Gastroesophageal sphincter (tissue), 4 donors: Measurements from ENCODE around the gene ENOX1. TPM values are rescaled to one million over a fixed set of nuclear protein-coding genes. Genes with fewer than 3 reads are reported as not detected.
A peak's percentile ranks its signal among the peaks of the same experiment; 100 is the strongest.

ENCODE experiments used
- ATAC-seq: fragments of 150-250 bp; one replicate; pipeline ENCODE4 v1.9.1; 2016; ENCODE audit warnings: mild to moderate bottlenecking, moderate library complexity
- H3K27ac ChIP-seq, 4 donors: fragments of 200-600 bp; sonication (generic) in 3 of 4; 1 replicate in 3 of 4; 2 replicates in 1 of 4; pipeline ENCODE4 v1.5.1; 2016 to 2019
- H3K27me3 ChIP-seq: fragments of 200-600 bp; sonication (generic); one replicate; pipeline ENCODE4 v1.5.1; 2019
- H3K36me3 ChIP-seq, 2 donors: fragments of 200-600 bp; sonication (generic); one replicate each; pipeline ENCODE4 v1.5.1; 2019; ENCODE audit warnings: control low read depth in 1 of 2
- H3K4me1 ChIP-seq, 3 donors: fragments of 200-600 bp; sonication (generic); 1 replicate in 2 of 3; 2 replicates in 1 of 3; pipeline ENCODE4 v1.5.1; 2016 to 2019; ENCODE audit warnings: control low read depth in 2 of 3
- H3K4me3 ChIP-seq, 2 donors: fragments of 200-600 bp; sonication (generic); one replicate each; pipeline ENCODE4 v1.5.1; 2019; ENCODE audit warnings: mild to moderate bottlenecking in 1 of 2, moderate library complexity in 1 of 2
- H3K9me3 ChIP-seq, 3 donors: fragments of 200-600 bp; sonication (generic); one replicate each; pipeline ENCODE4 v1.5.1; 2017 to 2019; ENCODE audit warnings: control low read depth in 2 of 3
- EP300 ChIP-seq: sonication (generic); formaldehyde crosslinking; IDR thresholded peaks from one replicate; pipeline ENCODE4 v1.6.1; 2017; ENCODE audit warnings: antibody characterized with exemption, mild to moderate bottlenecking
- POLR2A ChIP-seq, 2 donors: fragments of 450-650 bp; IDR thresholded peaks; one replicate each; pipeline ENCODE4 v1.6.1; 2017; ENCODE audit warnings: antibody characterized with exemption in 2 of 2, mild to moderate bottlenecking in 2 of 2, moderate library complexity in 1 of 2
- POLR2AphosphoS5 ChIP-seq: sonication (generic); formaldehyde crosslinking; IDR thresholded peaks from one replicate; pipeline ENCODE4 v1.6.1; 2017; ENCODE audit warnings: antibody characterized with exemption
- WGBS, 2 donors: methylation state at CpG; one replicate each; pipeline ENCODE4 v1.1.5; 2018; ENCODE audit warnings: low coverage in 1 of 2; 5-methylcytosine and 5-hydroxymethylcytosine counted together
- total RNA-seq, 4 donors: library from RNA; depleted of rRNA; stranded (reverse); fragments of >200 nt; gene quantifications; one replicate each; pipeline ENCODE4 v1.1.0, GENCODE V29; 2016
- TF ChIP-seq, protein P1 (sequence below), 4 experiments: fragments of 200-600 bp in 2 of 4; fragments of 450-650 bp in 2 of 4; sonication (generic) in 1 of 4; IDR thresholded peaks; one replicate each; pipeline ENCODE4 v1.5.1; 2017 to 2019; ENCODE audit warnings: antibody characterized with exemption in 4 of 4, mild to moderate bottlenecking in 2 of 4, moderate library complexity in 2 of 4

The ENOX1 gene
- total RNA-seq, 4 donors from 2014 or later, result 1.8 to 11.6 (median 9.4) TPM

DNA sequence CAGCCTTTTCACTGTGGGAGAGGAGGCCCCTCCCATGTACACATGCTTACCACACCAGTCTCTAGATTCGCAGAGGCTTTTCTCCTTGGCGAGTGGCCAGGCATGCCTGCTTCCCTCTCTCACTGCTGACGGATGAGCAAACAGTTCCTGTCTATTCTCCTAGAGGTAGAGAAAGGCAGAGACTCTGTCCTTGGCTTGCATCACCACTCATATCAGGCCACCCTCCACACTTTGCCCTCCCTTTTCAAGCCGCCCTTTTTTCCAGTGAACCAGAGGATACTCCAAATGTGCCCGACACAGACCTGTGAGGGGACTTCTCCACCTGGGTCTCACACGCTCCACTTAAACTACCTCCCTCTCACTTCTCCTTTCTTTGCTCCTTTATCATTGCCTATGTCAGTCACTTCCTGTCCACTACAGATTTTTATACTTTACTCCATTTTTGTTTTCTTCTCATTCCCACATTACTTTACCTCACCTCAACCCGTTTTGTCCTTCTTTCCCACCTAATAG lies 478.8 kb downstream of the ENOX1 start:
- peak; percentile 76 for ATAC-seq
- Histone ChIP-seq H3K27me3 (no peaks in the 10 kb centered on the region), H3K27ac (peak overlapping the region; percentile 39 to 68 (median 64)), H3K9me3 (no peaks in the 10 kb centered on the region), H3K36me3 (no peaks in the 10 kb centered on the region), H3K4me3 (no peak overlapping the region), H3K4me1 (peaks cover 9 to 28% (median 13%) of the 10 kb centered on the region in 3 donors)
- WGBS, 2 donors, result 24 to 38% methylated on average over 5 of the region's 7 CpGs
- no peak for TF ChIP-seq POLR2A (IDR thresholded peaks at IDR 0.05)
- TF ChIP-seq, protein P1, sequence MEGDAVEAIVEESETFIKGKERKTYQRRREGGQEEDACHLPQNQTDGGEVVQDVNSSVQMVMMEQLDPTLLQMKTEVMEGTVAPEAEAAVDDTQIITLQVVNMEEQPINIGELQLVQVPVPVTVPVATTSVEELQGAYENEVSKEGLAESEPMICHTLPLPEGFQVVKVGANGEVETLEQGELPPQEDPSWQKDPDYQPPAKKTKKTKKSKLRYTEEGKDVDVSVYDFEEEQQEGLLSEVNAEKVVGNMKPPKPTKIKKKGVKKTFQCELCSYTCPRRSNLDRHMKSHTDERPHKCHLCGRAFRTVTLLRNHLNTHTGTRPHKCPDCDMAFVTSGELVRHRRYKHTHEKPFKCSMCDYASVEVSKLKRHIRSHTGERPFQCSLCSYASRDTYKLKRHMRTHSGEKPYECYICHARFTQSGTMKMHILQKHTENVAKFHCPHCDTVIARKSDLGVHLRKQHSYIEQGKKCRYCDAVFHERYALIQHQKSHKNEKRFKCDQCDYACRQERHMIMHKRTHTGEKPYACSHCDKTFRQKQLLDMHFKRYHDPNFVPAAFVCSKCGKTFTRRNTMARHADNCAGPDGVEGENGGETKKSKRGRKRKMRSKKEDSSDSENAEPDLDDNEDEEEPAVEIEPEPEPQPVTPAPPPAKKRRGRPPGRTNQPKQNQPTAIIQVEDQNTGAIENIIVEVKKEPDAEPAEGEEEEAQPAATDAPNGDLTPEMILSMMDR (IDR thresholded peaks at IDR 0.05), result peak in 1 of 4 experiments; percentile 19

DNA sequence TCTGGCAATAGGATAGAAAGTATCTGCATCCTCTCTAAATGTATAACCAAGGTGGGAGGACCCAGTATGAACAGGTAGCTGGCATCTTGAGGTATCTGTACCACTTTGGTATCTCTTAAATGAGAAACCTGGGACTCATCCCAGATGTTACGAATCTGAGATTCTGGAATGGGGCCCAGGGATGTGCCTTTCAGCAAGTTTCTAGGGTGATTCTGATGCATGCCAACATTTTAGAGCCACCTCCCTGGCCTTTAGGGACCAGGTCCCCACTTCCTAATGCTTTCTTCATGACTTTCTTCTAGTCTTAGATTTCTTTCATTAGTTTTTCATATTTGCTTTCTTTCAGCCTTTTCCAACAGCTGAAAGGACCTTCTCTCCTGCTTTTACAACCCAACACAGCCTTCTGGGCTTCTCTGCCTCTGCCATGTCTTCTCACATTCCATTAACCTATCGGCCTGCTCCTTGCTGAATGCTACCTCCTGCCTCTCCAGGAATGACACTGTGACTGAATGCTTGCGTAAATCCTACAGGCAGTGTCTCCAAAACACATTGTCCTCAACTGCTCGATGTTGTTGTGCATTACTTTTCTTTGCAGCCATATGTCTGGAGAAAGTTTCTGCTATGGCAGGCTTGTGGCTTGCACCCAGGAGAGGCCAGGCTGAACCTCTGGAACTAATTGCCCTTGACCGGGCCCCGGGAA lies 479.4 kb downstream of the ENOX1 start:
- no peak for TF ChIP-seq POLR2A (IDR thresholded peaks at IDR 0.05)
- TF ChIP-seq EP300, result no peak
- TF ChIP-seq POLR2AphosphoS5, result no peak
- TF ChIP-seq, protein P1 (IDR thresholded peaks at IDR 0.05), result no peak
- H3K27me3 ChIP-seq, result no peaks in the 10 kb centered on the region
- peak overlapping the region in 3 of 4 donors; percentile 59 to 68 (median 68) for H3K27ac ChIP-seq
- H3K9me3 ChIP-seq, result no peaks in the 10 kb centered on the region
- ATAC-seq, result peak; percentile 4
- no peaks in the 10 kb centered on the region for H3K36me3 ChIP-seq
- peaks cover 9 to 33% (median 13%) of the 10 kb centered on the region in 3 donors for H3K4me1 ChIP-seq
- 49 to 50% methylated on average over 2 to 5 of the region's 6 CpGs for WGBS, 2 donors
- no peak overlapping the region for H3K4me3 ChIP-seq

DNA sequence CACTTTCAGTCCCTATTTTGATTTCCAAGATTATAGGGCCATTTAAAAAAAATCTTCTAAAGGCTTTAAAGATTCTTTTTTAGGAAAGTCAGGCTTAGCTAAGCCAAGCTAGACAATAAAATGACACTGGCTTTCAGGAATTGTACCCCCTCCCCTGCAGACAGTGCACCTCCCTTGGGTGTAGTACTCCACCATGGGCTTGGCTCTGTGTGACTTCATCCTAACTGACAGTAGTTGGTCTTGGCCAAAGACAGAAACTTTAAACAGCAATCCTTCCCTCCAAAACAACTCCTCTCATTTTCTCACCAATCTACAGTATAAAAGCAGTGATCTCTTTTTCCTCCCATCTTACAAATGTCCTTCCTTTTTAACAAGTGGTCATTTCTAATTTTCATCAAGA lies 480.4 kb downstream of the ENOX1 start:
- TF ChIP-seq, protein P1 (IDR thresholded peaks at IDR 0.05), result no peak
- TF ChIP-seq POLR2AphosphoS5, result no peak
- no peak for TF ChIP-seq POLR2A (IDR thresholded peaks at IDR 0.05)
- TF ChIP-seq EP300, result no peak
- Histone ChIP-seq H3K4me1 (peaks cover 9 to 33% (median 13%) of the 10 kb centered on the region in 3 donors), H3K36me3 (no peaks in the 10 kb centered on the region), H3K27ac (peak overlapping the region in 1 of 4 donors; percentile 68), H3K27me3 (no peaks in the 10 kb centered on the region), H3K4me3 (no peak overlapping the region), H3K9me3 (no peaks in the 10 kb centered on the region)
- ATAC-seq, result no peak

DNA sequence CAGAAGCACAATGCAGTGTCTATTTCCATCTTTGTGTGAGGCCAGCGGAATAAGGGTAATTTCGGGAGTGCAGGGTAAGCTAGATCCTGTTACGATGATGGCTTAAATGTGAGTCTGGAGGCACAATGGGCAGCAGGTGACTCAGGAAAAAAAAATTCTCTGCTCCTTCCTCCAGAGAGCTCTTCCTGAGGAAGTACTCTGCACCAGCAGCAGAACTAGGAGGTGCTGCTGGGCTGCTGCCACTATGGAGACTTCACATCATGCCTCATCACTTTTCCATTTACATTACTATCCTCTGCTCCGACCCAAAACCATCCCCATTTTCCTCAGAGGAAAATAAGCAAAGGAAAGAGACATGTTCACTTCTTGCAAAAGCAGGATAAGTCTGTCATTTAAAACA lies 481.4 kb downstream of the ENOX1 start:
- no peaks in the 10 kb centered on the region for H3K36me3 ChIP-seq
- ATAC-seq, result no peak

More for the DNA sequence above, 481.4 kb downstream of the ENOX1 start:
- H3K27me3 ChIP-seq, result no peaks in the 10 kb centered on the region
- H3K9me3 ChIP-seq, result no peaks in the 10 kb centered on the region
- TF ChIP-seq POLR2AphosphoS5 (no peak), EP300 (no peak), POLR2A (IDR thresholded peaks at IDR 0.05) (no peak)
- TF ChIP-seq, protein P1 (IDR thresholded peaks at IDR 0.05), result no peak
- H3K4me3 ChIP-seq, result no peak overlapping the region
- 40 to 56% methylated on average over 1 to 4 of the region's 4 CpGs for WGBS, 2 donors
- peaks cover 9 to 33% (median 13%) of the 10 kb centered on the region in 3 donors for H3K4me1 ChIP-seq
- peak overlapping the region in 1 of 4 donors; percentile 68 for H3K27ac ChIP-seq
